Ascending aorta (tissue), 2 donors: Measurements from ENCODE around the gene SLC49A3. TPM values are rescaled to one million over a fixed set of nuclear protein-coding genes. Genes with fewer than 3 reads are reported as not detected.

Experiments
- DNase-seq, 2 donors: peaks; one replicate each; pipeline ENCODE4 v3.0.0-alpha.2; 2019; ENCODE audit warnings: low spot score in 2 of 2
- H3K27ac ChIP-seq, 2 donors: fragments of 200-600 bp; sonication (generic); one replicate each; pipeline ENCODE4 v1.5.1; 2016 to 2017; ENCODE audit warnings: mild to moderate bottlenecking in 1 of 2
- H3K27me3 ChIP-seq: fragments of 200-600 bp; sonication (generic); one replicate; pipeline ENCODE4 v1.5.1; 2017
- H3K36me3 ChIP-seq, 2 donors: fragments of 200-600 bp; sonication (generic); one replicate each; pipeline ENCODE4 v1.5.1; 2016
- H3K4me1 ChIP-seq, 2 donors: fragments of 200-600 bp; sonication (generic); one replicate each; pipeline ENCODE4 v1.5.1; 2016 to 2017; ENCODE audit warnings: mild to moderate bottlenecking in 1 of 2
- H3K4me3 ChIP-seq, 2 donors: fragments of 200-600 bp; sonication (generic); one replicate each; pipeline ENCODE4 v1.5.1; 2016 to 2017; ENCODE audit warnings: mild to moderate bottlenecking in 1 of 2
- H3K9me3 ChIP-seq, 2 donors: fragments of 200-600 bp; sonication (generic); one replicate each; pipeline ENCODE4 v1.5.1; 2016
- intact Hi-C: fragments of 100-400 bp; cut with DNase I; formaldehyde crosslinking; loops from one replicate; pipeline ENCODE4 v1.15.1; 2023
- total RNA-seq: library from RNA; depleted of rRNA; stranded (reverse); fragments of >200 nt; gene quantifications from one replicate; pipeline ENCODE4 v1.1.0, GENCODE V29; 2016
- TF ChIP-seq, protein P1 (sequence below), 3 experiments: fragments of 200-600 bp in 2 of 3; fragments of 450-650 bp in 1 of 3; sonication (generic) in 2 of 3; IDR thresholded peaks; one replicate each; pipeline ENCODE4 v1.5.1; 2016 to 2019; ENCODE audit warnings: antibody characterized with exemption in 3 of 3, mild to moderate bottlenecking in 1 of 3, moderate library complexity in 1 of 3

The SLC49A3 gene
- total RNA-seq, 1 donor from 2014 or later = 17.7 TPM

- Histone ChIP-seq H3K36me3 (no peaks in the 10 kb centered on the region), H3K9me3 (no peaks in the 10 kb centered on the region), H3K4me3 (no peak overlapping the region), H3K27ac (no peak overlapping the region), H3K27me3 (no peaks in the 10 kb centered on the region), H3K4me1 (no peaks in the 10 kb centered on the region)
- DNase-seq = no peak
- TF ChIP-seq, protein P1, sequence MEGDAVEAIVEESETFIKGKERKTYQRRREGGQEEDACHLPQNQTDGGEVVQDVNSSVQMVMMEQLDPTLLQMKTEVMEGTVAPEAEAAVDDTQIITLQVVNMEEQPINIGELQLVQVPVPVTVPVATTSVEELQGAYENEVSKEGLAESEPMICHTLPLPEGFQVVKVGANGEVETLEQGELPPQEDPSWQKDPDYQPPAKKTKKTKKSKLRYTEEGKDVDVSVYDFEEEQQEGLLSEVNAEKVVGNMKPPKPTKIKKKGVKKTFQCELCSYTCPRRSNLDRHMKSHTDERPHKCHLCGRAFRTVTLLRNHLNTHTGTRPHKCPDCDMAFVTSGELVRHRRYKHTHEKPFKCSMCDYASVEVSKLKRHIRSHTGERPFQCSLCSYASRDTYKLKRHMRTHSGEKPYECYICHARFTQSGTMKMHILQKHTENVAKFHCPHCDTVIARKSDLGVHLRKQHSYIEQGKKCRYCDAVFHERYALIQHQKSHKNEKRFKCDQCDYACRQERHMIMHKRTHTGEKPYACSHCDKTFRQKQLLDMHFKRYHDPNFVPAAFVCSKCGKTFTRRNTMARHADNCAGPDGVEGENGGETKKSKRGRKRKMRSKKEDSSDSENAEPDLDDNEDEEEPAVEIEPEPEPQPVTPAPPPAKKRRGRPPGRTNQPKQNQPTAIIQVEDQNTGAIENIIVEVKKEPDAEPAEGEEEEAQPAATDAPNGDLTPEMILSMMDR (IDR thresholded peaks at IDR 0.05) = no peak
- intact Hi-C loops = no loop called here
Measured at GRCh38 chr4:660401-660800, 28.6 kb downstream of the SLC49A3 start.

- Histone ChIP-seq H3K36me3 (no peaks in the 10 kb centered on the region), H3K27me3 (no peaks in the 10 kb centered on the region), H3K4me3 (no peak overlapping the region), H3K9me3 (no peaks in the 10 kb centered on the region), H3K27ac (no peak overlapping the region), H3K4me1 (no peaks in the 10 kb centered on the region)
- no peak for DNase-seq
- TF ChIP-seq, protein P1 (IDR thresholded peaks at IDR 0.05) = no peak
- intact Hi-C loops = no loop called here
Measured at GRCh38 chr4:659851-660250, 29.1 kb downstream of the SLC49A3 start.

GRCh38 chr4:658681-659667, 30.0 kb downstream of the SLC49A3 start:
- Histone ChIP-seq H3K4me3 (no peak overlapping the region), H3K36me3 (no peaks in the 10 kb centered on the region), H3K27ac (no peak overlapping the region), H3K4me1 (no peaks in the 10 kb centered on the region), H3K9me3 (no peaks in the 10 kb centered on the region), H3K27me3 (no peaks in the 10 kb centered on the region)
- TF ChIP-seq, protein P1 (IDR thresholded peaks at IDR 0.05) = no peak
- DNase-seq = no peak
- intact Hi-C loops = no loop called here

- Histone ChIP-seq H3K27me3 (no peaks in the 10 kb centered on the region), H3K9me3 (no peaks in the 10 kb centered on the region), H3K27ac (no peak overlapping the region), H3K4me3 (no peak overlapping the region), H3K36me3 (no peaks in the 10 kb centered on the region), H3K4me1 (no peaks in the 10 kb centered on the region)
- intact Hi-C loops = no loop called here
- TF ChIP-seq, protein P1 (IDR thresholded peaks at IDR 0.05) = no peak
- no peak for DNase-seq
Measured at GRCh38 chr4:657834-658667, 30.9 kb downstream of the SLC49A3 start.

GRCh38 chr4:657338-657833, 31.6 kb downstream of the SLC49A3 start:
- H3K9me3 ChIP-seq = no peaks in the 10 kb centered on the region
- intact Hi-C loops = no loop called here

More at GRCh38 chr4:657338-657833, 31.6 kb downstream of the SLC49A3 start:
- no peaks in the 10 kb centered on the region for H3K27me3 ChIP-seq
- TF ChIP-seq, protein P1 (IDR thresholded peaks at IDR 0.05) = no peak
- H3K4me1 ChIP-seq = no peaks in the 10 kb centered on the region
- H3K4me3 ChIP-seq = no peak overlapping the region
- DNase-seq = no peak
- no peak overlapping the region for H3K27ac ChIP-seq
- no peaks in the 10 kb centered on the region for H3K36me3 ChIP-seq
